Stimulated activated CD4-positive, alpha-beta T cell treated with anti-CD3 and anti-CD28 coated beads, Interleukin-1b, Interleukin-23, amount 100 ng/mL, for 4 hours (primary cell): ENCODE data around the gene TK1.
A peak's percentile ranks its signal among the peaks of the same experiment; 100 is the strongest.

Experiments
- DNase-seq, 2 donors: peaks; one replicate each; pipeline ENCODE4 v3.0.0-alpha.2; 2020; ENCODE audit warnings: low read depth in 2 of 2

TK1 gene

GRCh38 chr17:78219396-78220150 lies 32.7 kb upstream of the TK1 start:
- DNase-seq, result no peak

DNA sequence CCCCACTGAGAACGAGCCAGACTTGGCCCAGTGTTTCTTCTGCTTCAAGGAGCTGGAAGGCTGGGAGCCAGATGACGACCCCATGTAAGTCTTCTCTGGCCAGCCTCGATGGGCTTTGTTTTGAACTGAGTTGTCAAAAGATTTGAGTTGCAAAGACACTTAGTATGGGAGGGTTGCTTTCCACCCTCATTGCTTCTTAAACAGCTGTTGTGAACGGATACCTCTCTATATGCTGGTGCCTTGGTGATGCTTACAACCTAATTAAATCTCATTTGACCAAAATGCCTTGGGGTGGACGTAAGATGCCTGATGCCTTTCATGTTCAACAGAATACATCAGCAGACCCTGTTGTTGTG lies 27.8 kb upstream of the TK1 start:
- no peak for DNase-seq

- peak; percentile 91 for DNase-seq
Measured at GRCh38 chr17:78214016-78214705, 27.3 kb upstream of the TK1 start, which contains the start of gene BIRC5. TSS of gene BIRC5 (plus strand) at chr17:78214253. CDS start at chr17:78214317, 64 bp downstream.

DNA sequence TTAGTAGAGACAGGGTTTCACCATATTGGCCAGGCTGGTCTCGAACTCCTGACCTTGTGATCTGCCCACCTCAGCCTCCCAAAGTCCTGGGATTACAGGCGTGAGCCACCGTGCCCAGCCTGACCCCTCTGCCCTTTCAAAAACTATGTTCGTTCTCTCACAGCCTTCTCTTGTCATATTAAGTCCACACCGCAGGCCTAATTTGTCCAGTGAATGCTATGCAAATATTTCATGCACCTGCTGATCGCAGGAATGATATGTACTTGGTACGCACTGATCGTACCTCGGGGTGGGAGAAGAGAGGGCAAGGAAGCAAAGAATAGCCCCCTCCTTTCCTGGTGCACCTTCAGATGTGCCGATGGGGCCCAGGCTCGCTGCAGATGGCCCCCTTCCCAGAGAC lies 24.2 kb upstream of the TK1 start:
- DNase-seq, result no peak

DNA sequence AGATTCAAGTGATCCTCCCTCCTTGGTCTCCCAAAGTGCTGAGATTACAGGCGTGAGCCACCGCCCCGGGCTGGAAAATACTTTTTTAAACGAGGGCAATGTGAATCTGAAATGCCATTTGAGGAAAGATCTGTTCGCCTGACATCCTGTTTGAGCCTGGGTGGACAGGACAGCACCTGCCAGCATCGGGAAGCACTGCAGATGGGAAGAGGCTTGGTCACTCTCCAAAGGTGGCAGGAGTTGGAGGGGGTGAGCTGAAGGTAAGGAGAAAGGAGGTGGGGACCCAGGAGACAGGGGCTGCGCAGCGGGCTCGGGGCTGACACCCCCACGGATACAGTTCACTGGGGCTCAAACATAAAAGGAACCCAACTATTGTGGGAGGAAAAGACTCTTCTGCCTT lies 23.3 kb upstream of the TK1 start:
- DNase-seq, result no peak

DNA sequence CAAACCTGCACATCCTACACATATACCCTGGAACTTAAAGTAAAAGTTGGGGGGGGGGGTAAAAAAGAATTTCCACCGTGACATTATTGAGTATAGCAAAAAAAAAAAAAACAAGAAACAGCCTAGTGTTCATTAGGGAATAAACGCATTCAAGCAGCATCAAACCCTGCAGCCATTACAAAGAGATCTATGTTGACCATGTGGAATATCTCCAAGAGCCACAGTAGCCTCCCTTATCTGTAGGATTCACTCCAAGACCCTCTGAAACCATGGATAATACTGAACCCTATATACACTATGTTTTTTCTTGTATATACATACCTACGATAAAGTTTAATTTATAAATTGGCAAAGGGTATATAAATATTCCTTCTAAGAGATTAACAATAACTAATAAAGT lies 21.6 kb upstream of the TK1 start:
- DNase-seq, result no peak

DNA sequence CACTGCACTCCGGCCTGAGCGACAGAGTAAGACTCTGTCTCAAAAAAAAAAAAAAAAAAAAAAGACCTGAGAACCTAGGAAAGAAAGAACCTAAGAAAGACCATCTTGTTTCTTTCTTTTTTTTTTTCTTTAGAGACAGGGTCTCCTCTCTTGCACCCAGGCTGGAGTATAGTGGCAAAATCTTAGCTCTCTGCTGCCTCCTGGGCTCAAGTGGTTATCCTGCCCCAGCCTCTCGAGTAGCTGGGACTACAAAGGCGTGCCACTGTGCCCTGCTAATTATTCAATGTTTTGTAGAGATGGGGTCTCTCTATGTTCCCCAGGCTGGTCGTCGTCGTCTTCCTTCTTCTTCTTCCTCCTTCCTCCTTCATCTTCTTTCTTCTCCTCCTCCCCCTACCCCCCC lies 19.4 kb upstream of the TK1 start:
- DNase-seq, result no peak

DNA sequence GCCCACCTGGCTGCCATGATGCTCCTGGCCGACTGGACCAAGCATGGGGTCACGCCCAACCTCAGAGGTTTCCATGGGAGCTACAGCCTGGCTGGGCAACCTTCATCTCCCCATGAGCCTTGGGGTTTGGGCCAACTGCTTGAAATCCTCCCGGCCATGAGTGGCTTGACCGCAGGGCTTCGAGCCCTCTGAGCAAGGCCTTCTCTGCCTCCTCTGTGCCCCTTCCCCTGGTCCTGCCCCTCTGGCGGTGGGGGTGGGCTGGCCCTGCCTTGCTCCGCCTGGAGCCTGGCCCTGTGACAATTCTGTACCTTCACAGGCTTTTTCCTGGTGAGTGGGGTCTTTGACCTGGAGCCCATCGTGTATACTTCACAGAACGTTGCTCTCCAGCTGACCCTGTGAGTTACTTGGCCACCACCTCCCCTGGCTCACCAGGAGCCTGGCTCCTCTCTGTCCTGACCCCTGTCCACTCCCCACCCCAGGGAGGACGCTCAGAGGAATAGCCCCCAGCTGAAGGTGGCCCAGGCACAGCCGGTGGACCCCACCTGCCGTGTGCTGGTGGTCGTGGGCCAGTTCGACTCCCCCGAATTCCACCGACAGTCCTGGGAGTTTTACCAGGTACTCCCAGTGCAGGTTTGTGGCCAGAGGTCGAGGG lies 18.4 kb upstream of the TK1 start:
- DNase-seq, result no peak

- no peak for DNase-seq
Measured at GRCh38 chr17:78204387-78205123, 17.7 kb upstream of the TK1 start.

DNA sequence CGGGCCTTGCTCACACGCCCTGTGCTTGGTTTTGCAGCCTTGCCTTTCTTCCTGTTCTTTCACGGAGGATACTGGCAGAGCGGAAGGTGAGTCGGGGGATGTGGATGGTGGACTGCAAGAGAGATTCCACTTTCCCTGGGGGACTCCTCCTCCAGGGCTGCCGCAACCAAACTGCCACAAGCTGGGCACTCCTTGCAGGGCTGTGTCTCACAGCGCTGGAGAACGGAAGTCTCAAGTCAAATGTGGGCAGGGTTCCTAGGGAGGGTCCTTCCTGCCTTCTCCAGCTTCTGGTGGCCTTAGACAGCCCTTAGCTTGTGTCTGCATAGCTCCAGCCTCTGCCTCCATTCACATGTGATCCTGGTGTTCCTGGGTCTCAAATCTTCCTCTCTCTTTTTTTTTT lies 15.8 kb upstream of the TK1 start:
- DNase-seq, result no peak

DNA sequence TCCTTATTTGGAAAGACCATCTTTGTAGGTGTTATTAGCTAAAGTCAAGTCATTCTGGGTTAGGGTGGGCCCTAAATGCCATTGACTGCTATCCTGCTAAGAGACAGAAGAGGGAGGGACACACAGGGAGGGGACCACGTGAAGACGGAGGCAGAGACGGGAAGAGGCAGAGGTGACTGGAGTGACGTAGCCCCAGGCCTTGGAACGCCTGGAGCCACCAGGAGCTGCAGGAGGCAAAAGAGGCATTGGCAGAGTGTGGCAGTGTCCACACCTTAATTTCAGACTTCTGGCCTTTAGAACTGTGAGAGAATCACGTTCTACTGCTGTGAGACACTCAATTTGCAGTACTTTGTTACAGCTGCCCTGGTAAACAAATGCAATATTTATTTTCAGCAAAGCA lies 13.6 kb upstream of the TK1 start:
- no peak for DNase-seq

GRCh38 chr17:78197147-78197832 lies 10.4 kb upstream of the TK1 start:
- DNase-seq, result no peak

DNA sequence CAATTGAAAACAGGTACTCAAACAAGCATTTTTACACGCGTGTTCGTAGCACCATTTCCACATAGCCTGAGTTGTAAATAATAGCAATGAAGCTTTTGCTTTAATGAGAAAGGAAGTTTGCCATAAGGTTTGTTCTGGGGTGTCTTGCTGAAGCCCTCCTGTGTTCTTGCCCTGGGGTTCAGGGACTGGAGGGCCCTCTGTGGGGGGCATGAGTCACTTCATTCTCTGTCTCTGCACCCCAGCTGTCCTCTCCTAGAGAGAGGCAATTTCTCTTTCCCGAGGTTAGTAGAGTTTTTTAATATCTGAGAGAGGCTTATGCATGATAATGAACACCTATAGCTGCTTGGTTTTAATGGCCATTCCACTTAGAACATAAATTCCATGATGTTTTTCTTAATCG lies 9.9 kb upstream of the TK1 start:
- DNase-seq, result no peak

DNA sequence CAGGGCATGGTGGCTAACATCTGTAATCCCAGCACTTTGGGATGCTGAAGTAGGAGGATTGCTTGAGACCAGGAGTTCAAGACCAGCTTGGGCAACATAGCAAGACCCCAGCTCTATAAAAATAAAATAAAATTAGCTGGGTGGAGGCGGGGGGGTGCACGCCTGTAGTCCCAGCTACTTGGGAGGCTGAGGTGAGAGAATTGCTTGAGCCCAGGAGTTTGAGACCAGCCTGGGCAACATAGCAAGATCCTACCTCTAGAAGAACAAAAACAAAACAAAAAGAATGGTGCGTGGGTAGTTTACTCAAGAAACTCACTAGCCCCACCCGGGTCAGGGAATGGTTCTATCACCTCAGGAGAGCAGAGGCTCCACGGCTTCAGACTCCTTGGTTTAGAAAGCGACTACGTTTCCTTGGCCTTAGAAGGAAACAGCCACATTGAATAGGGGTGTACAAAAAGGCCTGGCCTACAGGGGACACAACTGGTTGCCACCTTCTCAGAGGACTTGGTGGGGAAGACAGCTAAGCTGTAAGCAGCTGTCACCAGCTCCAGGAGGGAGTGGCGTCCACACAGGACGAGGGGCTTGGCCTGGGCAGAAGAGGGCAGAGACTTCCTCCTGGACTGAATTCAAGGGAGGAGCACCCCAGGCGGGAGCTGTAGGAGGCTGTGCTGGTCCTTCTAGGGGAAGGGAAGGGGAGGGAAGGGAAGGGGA lies 716 bp downstream of the TK1 start:
- DNase-seq, result no peak

- no peak for DNase-seq
Measured at GRCh38 chr17:78184868-78185267, 2.0 kb downstream of the TK1 start.

DNA sequence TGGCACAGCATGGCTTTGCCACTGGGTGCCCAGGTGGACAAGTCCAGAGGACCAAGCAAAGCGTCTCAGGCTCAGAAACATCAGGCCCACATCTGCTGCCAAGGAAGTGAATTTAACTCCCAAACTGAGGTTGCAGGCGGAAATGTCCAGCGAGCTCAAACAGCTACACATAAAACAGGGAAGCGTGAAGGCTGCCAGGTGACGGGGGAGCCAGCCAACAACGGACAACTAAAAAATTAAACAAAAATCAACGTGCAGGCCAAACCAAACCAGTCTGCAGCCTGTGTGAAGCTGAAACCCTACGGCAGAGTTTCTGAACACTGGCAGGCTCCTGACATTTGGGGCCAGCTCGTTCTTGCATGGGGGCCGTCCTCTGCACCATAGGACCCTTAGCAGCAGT lies 2.5 kb downstream of the TK1 start:
- DNase-seq, result no peak

GRCh38 chr17:78183916-78184315 lies 2.9 kb downstream of the TK1 start:
- DNase-seq, result no peak

- DNase-seq, result no peak
Measured at GRCh38 chr17:78182504-78182903, 4.3 kb downstream of the TK1 start.

DNA sequence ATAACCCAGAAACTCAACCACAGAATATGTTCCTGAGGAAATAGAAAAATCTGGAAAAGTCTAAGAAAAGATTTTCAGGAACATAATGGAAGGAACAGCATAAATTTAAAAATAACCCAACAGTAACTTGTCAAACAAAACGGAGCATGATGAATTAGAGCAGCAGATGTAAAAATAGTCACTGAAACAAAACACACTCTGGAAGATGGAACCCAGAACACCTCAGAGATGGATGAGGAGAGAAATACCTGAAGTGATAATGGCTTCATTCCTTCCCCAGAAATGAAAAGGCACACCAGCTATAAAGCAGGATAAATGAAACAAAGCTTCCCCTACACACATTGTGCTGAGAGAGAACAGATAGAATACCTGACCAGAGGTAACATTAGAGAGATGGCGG lies 6.3 kb downstream of the TK1 start:
- no peak for DNase-seq

DNA sequence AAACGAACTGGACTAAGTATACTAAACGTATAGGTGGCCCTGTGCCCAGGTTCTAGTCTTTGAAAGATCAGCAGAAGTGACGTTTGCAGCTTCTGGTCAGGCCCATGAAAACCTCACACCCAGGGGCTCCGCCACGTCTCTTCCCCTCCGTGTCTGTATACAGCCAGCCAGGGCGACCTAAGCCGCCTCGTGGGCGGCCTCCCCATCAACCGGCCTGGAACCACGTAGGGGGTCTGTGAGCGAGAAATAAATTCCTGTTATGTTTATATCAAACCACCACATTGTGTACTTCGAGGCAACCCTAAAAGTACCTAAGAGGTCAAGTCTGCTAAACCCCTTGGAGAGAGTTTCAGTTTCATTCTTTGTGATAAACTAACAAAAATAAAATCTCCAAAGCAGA lies 6.8 kb downstream of the TK1 start:
- no peak for DNase-seq

DNA sequence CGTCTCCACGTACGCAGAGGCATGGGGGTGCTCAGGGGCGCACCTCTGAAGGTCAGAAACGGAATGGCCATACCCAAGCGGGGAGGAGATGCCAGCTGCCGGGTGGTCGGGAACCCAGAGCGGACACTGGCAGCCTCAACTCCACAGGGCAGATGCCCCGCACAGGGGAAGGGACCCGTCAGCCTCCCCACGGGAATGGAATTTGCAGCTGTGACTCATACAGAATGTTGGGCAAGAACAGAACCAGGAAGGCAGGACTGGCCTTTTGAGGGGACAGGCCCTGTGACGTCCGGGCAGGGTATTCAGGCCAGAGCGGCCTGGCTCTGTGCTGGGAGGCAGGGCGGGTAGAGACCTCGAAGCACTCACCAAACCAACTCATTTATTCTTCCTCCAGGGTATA lies 7.5 kb downstream of the TK1 start:
- no peak for DNase-seq
